ENCODE measurements around the gene MIA.
"Not testable (repeated sequence)": the region's sequence is repeated elsewhere in the genome, so short reads cannot be mapped to it uniquely, and the experiment has no call there.

Gene MIA

DNA sequence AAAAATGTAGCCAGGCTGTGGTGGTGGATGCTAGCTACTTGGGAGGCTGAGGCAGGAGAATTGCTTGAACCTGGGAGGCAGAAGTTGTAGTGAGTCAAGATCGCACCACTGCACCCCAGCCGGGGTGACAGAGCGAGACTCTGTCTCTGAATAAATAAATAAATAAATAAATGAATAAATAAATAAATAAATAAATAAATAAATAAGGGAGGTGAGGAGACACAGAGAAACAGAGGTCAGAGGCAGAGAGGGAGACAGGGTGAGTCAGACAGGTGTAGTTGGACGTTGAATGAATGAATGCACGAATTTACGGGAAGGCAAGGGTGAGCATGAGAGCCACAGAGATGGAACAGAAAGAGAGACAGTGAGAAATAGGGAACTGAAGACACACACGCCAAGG lies 5.8 kb downstream of the MIA start:
- no peak for DNase-seq

DNA sequence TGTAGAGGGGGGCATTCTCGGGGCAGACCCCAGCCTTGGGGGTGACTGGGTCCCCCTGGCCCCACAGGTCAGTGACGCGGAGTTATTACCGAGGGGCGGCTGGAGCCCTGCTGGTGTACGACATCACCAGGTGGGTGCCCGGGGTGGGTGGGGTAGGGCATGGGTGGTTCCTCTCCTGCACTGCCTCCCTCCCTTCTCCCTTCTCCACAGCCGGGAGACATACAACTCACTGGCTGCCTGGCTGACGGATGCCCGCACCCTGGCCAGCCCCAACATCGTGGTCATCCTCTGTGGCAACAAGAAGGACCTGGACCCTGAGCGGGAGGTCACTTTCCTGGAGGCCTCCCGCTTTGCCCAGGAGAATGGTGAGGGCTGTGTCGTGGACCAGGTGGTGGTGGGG lies 8.4 kb downstream of the MIA start:
- no peak for DNase-seq

DNA sequence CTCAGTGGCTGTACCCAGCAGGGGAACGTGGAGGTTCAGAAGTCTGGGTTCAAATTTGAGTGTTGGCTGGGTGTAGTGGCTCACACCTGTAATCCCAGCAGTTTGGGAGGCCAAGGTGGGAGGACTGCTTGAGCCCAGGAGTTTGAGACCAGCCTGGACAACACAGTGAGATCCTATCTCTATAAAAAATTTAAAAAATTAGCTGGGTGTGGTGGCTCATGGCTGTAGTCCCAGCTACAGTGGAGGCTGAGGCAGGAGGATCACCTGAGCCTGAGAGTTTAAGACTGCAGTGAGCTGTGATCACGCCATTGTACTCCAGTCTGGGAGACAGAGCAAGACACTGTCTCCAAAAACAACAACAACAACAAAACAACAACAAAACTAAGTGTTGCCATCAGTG lies 8.8 kb downstream of the MIA start:
- not testable (repeated sequence) for DNase-seq

DNA sequence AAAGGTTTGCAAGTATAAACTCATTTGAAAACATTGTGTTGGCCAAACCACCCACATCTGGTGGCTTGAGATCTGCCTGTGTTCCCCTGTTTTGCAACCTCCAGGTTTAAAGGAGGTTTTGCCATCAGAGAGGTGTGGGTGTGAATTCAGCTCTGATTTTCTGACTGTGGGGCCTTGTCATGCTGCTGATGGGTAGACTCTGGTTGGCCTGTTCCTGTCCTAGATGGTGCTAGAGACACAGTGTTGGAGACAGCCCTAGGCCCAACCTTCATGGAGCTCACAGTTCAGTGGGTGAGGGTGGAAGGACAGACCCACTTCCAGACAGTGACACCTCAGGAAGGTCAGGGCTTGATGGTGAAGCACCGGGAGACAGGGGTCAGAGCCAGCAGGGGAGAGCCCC lies 10.2 kb downstream of the MIA start:
- no peak for DNase-seq

DNA sequence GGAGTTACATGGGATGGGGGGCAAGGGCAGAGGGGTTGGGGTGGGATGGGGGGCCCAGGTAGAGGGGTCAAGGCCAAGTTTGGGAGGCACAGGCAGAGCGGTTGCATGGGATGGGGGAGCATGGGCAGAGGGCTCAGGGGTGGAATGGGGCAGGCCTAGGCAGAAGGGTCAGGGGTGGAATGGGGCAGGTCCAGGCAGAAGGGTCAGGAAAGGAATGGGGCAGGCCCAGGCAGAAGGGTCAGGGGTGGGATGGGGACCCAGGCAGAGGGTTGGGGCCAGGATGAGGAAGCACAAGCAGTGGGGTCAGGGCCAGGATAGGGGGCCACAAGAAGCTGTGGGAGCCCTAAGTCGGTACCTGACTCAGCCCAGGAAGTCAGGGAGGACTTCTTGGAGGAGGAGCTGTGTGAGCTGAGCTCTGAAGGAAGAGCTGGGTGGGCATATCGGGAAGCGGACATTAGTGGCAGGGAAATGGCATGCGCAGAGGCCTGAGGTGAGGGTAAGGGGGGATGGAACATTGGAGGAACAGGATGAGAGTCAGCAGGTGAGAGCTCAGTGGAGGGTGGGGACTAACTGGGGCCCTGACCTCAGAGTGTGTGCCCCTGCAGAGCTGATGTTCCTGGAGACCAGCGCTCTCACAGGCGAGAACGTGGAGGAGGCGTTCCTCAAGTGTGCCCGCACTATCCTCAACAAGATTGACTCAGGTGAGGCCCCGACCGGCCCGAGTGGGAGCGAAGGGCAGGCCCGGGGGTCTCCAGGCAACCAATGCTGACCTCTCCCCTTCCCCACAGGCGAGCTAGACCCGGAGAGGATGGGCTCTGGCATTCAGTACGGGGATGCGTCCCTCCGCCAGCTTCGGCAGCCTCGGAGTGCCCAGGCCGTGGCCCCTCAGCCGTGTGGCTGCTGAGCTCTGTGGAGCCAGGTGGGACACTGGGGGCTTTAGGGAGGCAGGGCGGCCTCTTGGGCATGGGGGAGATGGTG lies 11.0 kb downstream of the MIA start:
- DNase-seq: no peak

DNA sequence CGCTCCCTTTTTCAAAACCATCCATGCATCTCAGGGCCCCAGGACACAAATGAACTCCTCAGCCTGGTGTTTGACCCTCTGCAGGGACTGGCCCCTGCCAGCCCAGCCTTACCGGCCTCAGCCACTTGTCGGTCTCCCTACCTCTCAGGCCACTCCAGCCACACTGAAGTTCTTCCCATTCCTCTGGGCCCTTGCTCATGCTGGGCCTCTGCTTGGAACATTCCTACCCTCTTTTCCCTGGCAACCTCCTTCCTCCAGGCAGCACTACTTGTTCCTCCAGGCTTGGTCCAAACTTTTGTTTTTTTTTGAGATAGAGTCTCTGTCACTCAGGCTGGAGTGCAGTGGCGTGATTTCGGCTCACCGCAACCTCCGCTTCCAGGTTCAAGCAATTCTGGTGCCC lies 16.0 kb downstream of the MIA start:
- DNase-seq: no peak

DNA sequence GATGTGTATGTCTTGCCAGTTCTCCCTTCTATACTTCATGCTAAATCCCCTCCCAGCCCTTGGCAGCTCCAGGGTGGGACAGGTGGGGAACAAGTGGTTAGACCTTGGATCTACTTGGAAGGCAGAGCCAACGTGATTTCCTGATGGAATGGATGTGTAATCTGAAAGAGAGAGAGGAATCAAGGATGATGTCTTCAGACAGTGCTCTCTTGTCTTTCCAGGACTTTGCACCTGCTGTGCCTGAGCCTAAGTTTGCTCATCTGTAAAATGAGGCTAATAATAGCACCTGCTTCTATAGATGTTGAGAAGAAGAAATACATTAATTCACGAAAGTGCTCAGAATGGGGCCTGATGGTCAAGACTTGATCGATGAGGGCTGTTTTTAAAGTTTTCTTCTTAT lies 16.7 kb downstream of the MIA start:
- no peak for DNase-seq

DNA sequence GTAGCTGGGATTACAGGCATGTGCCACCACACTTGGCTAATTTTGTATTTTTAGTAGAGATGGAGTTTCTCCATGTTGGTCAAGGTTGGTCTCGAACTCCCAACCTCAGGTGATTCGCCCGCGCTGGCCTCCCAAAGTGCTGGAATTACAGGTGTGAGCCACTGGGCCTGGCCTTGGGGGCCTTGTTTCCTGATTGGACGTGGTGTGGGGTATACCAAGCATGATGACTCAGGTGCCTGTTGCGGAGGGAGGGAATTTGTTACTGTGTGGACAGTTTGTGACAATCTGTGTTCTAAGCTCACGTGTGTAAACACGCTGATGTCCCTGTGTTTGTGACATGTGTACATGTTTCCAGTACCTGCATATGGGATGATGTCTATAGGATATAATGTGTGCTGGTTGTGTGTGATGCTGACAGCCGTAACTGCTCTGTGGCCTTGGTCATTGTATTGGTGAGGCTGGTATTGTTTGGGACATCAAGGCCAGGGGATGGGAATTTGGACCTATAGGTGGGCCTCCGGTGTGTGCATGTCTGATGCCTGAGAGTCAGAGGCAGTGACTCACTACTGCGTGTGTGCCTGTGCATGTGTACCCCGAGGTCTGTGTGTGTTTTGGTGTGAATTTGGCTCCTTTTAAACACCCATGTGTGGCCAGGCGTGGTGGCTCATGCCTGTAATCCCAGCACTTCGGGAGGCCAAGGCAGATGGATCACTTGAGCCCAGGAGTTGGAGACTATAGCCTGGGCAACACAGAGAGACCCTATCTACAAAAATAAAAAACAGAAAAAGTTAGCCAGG lies 22.0 kb downstream of the MIA start:
- DNase-seq: no peak

DNA sequence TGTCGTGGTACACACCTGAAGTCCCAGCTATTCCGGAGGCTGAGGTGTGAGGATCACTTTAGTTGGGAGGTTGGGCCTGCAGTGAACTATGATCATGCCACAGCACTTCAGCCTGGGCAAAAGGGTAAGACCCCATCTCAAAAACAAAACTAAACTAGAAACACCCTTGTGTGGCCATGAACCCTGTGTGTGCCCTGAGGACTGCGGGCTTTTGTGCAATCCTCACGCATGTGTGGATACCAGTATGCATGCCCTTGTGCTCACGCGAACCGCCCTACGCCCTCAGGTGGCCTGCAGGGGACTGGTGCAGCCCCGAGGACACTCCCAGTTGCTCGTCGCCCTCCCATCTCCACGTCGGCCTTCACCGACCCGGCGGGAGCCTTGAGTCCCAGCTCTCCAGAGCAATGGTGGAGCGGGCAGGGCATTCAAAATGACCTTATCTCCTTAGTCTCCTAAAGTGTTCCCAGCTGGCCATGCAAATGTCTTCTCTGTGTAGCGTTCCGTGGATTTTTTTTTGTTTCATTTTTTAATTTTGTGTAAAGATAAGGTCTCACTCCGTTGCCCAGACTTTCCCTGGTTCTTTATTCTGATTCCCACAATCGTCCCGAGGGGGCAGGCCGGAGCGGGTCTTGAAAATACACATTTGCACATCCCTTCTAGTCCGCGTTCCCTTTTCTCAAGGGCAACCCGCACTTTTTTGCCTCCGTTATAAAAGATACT lies 22.8 kb downstream of the MIA start:
- DNase-seq: peak; percentile 65

DNA sequence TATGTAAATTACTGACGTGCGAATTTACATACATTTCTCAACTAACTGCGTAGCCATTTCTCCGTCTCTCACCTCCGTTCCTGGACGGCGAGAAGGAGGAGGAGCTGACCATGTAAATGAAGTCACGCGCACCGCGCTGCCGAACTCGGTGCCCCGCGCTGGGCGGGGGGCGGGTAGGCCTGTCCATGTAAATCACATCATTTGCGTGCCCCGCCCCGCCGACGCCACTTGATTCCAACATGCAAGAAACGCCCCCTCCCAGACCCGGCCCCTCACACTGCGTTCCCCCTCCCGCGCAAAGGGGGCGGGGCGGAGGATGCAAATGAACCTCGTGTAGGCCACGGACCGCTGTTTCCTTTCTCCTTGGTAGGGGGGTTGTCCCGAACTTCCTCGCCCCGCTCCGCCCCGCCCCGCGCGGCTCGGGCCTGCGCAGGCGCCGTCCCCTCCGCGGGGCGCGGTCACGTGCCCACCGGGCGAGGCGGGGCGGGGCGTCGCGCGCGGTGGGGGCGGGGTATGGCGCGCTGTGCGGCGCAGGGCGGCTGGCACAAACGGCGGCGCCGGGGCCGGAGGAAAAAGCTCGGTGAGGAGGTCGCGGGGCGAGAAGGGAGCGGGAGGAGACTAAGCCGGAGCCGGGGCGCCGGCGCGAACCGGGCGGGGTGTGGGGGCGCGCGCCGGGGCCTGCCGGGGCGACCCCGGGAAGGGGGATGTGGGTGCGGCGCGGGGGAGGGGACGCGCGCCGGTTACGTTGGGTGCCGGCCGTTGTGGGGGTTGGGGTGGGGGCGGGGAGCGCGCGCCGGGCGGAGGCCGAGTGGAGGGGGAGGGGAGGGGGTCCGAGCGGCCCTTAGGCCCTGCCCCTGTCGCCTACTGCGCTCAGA lies 23.6 kb downstream of the MIA start, which contains the start of gene EGLN2:
Gene EGLN2 (plus strand): TSS at position 509 of the 875 bp plus-strand sequence. CDS start 1,382 bp downstream, outside the sequence.
- DNase-seq: peak; percentile 98

DNA sequence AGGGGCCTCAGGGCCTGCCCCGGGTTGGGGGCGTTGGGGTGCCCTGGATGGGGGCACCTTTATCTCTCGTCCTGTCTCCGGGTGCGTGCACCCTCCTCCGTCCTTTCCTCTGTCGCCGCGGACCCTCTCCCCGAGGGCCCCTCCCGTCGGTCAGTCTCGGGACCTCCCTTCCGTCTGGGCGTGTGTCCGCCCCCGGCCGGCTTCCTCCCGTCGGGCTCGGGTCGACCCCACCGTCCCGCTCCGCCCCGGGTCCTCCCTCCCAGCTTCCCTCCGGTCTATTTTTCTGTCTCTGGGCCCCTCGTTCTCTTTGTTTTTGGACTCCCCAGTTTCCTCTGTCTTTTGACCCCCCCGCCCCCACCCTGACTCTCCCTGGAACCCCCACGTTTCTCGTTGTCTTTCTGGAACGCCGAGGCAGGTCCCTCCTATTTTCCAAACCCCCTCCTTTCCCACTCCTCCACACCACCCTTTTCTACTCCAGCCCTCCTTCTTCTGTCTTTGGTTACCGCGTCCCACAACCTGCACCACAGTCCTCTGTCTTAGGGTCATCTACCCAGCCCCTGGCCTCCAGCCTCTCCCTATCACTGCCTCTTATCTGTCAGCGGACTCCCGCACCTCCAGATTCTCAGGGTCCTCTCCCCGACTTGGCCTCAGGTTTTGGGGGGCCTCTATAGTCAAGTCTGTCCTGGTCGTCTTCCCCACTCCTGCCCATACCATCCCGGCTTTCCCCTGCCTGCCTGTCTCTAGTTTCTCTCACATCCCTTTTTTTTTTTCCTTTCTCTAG lies 24.4 kb downstream of the MIA start:
- DNase-seq: no peak

DNA sequence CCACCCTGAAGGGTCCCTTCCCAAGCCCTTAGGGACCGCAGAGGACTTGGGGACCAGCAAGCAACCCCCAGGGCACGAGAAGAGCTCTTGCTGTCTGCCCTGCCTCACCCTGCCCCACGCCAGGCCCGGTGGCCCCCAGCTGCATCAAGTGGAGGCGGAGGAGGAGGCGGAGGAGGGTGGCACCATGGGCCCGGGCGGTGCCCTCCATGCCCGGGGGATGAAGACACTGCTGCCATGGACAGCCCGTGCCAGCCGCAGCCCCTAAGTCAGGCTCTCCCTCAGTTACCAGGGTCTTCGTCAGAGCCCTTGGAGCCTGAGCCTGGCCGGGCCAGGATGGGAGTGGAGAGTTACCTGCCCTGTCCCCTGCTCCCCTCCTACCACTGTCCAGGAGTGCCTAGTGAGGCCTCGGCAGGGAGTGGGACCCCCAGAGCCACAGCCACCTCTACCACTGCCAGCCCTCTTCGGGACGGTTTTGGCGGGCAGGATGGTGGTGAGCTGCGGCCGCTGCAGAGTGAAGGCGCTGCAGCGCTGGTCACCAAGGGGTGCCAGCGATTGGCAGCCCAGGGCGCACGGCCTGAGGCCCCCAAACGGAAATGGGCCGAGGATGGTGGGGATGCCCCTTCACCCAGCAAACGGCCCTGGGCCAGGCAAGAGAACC lies 25.1 kb downstream of the MIA start:
- DNase-seq: no peak

DNA sequence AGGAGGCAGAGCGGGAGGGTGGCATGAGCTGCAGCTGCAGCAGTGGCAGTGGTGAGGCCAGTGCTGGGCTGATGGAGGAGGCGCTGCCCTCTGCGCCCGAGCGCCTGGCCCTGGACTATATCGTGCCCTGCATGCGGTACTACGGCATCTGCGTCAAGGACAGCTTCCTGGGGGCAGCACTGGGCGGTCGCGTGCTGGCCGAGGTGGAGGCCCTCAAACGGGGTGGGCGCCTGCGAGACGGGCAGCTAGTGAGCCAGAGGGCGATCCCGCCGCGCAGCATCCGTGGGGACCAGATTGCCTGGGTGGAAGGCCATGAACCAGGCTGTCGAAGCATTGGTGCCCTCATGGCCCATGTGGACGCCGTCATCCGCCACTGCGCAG lies 25.7 kb downstream of the MIA start:
- no peak for DNase-seq

DNA sequence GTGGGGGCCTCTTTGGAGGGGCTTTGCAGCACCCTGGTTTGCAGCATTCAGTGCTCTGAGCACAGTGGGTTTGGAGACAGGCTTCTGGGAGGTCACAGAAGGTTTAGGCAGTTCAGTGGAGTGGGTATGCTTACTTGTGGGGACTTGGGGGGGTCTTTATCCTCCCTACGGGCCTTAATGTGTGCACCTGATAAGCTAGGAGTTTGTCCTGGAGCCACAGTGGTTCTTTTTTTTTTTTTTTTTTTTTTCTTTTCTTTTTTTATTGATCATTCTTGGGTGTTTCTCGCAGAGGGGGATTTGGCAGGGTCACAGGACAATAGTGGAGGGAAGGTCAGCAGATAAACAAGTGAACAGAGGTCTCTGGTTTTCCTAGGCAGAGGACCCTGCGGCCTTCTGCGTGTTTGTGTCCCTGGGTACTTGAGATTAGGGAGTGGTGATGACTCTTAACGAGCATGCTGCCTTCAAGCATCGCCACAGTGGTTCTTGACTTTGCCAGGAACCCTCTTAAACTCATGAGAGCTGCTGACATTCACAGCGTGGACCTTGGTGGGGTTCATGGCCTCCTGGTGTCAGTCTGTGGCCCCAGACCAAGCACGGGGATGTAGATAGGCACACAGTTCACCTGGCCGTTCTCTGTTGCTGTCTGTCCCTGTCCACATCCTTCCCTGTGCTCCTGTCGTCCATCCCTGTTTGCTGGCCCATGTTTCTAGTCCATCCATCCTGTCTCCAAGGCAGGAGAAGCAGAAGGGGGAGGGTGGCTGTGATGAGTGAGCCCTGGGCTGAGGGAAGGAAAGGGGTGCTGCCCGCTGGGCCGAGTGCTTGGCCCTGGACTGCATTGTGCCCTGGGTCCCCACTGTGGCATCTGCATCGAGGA lies 26.3 kb downstream of the MIA start:
- no peak for DNase-seq

DNA sequence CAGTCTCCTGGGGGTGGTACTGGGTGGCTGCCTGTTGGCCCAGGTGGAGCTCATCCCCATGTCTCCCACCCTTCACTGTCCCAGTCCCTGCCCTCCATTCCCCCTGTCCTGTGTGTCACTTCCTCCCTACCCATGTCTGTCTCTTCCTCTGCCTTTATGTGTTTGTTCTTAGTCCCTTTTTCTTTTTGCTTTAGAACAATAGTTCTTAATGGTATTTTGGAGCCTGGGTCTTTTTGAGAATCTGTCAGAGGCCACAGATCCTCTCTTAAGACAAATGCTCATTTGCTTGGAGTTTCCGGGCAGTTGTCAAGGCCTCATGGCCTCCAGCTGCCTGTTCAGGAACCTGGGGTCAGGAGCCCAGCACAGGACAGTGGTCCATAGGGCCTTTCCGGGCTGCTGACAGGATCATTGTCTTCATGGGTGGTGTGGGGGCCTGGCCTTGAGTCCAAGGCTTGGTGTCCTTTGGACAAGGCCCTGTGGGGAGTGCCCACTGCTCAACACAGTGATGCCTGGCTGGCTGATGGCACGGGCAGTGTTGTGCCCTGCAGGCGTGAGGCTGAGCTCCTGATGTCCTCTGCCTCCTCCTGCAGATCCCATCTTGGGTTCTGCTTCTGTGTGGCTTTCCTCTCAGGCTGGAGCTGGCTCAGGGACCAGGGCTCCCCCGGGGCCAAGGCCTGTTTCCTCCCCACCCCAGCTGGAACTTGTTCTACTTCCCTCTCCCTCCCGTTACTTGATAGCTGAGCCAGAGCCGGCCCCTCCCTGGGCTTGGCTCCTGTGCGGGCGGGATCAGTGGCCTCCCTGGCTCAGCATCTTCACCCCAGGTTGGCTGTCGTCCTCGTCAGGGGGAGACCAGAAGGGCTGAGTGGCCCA lies 27.2 kb downstream of the MIA start:
- DNase-seq: no peak

DNA sequence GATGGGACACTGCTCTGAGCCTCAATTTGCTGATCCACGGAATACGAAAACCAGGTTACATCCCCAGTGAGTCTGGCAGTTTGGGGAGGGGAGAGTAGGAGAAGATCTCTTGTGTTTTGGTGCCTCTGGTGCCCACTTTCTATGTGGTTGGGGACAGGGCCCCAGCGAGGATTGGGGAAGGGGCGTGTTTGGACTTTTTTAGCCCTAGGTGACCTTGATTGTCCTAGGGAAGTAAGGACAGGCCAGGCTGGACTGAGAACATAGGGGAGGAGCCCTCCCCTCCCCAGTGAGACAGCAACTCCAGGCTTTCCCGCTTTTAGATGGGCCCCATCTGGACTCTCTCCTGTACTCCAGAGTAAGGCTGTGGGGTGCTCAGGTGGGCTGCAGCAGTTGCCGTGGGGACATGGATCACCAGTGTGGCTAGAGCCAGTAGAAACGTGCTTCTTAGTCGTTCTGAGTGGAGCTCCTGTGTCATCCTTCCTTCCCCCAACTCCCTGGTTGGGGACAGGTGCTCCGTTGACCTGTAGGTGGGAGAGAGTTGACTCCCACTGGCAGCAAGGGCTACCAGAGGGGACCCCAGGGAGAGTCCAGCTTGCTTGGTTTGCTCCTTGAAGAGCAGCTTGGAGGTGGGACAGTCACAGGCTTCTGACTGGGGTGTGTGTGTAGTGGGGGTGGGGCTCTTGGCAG lies 28.0 kb downstream of the MIA start:
- DNase-seq: no peak

DNA sequence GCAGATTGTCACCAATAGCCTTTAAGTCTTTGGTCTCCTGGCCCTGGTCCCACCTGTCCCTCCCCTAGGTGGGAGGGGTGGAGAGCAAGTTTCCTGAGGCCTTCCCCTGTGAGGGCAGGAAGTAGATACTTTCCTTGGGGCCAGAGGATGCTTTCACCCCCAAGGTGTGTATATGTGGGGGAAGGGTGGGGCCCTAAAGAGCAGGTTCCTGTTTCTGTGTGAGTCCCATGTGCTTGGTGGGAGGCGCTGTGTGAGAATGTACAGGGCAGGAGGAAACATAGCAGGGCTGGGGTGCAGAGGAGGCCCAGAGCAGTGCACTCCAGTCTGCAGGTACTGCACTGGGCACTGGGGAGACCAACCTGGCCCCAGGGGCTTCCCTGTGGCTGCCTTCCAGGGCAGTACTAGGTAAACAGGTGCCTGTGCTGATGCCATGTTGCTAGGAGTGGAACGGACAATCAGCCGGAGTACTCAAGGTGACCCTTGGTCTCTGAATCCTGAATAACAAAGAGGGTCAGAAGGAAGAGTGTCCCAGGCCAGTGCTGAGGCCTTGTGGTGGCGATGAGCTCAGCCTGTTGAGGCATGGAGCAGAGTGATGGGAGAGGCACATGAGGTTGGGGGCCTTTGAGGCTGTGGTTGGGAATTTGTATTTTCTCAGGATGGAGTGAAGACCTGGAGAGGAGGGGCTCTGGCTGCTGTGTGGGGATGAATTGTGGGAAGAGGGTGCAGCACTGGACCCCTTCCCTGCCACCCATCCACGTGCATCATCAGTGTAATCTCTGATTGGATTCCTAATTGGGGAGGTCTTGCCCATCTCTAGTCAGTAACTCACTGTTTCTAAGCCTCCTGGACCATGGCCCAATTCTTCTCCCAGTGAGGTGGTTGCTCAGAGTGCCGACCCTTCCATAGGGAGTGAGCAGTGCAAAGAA lies 28.8 kb downstream of the MIA start:
- no peak for DNase-seq
